ENCODE results near the gene FBXL15. TPM values are rescaled to one million over a fixed set of nuclear protein-coding genes. Genes with fewer than 3 reads are reported as not detected.
A peak's percentile ranks its signal among the peaks of the same experiment; 100 is the strongest.

FBXL15 gene
- total and polyA plus RNA-seq, 2 donors (not counting 1 experiment from before 2014, with no cell fraction given): 2.8 to 7.3 TPM

- Histone ChIP-seq H2AFZ (ENCODE audit: low read length) (no peak overlapping the region), H3K4me2 (ENCODE audit: extremely low read depth, insufficient read depth, low read length) (no peak overlapping the region), H3K9ac (ENCODE audit: insufficient read depth, low read length) (no peak overlapping the region), H3K27ac (ENCODE audit: insufficient read depth, low read length) (no peak overlapping the region), H3K4me1 (ENCODE audit: control insufficient read depth, extremely low read depth, insufficient read depth, low read length) (peaks cover 4% of the 10 kb centered on the region), H3K27me3 (ENCODE audit: control insufficient read depth, insufficient read depth, low read length) (no peaks in the 10 kb centered on the region), H3K4me3 (replicated peaks in 1 of 4; ENCODE audit: control extremely low read depth in 1 of 4, insufficient read depth in 1 of 4, low read depth in 3 of 4, low read length in 4 of 4) (no peak overlapping the region), H3K79me2 (ENCODE audit: control insufficient read depth, insufficient read depth, low read length) (no peaks in the 10 kb centered on the region), H3K9me3 (ENCODE audit: control insufficient read depth, insufficient read depth, low read depth, low read length) (no peaks in the 10 kb centered on the region), H3K36me3 (ENCODE audit: control insufficient read depth, insufficient read depth, low read length) (peaks cover 6% of the 10 kb centered on the region), H4K20me1 (ENCODE audit: control insufficient read depth, extremely low read depth, insufficient read depth, low read length) (no peaks in the 10 kb centered on the region)
- no peak for DNase-seq (ENCODE audit: low read depth in 2 of 2)
- TF ChIP-seq CTCF (conservative IDR thresholded peaks at IDR 0.05 in 1 of 2, IDR thresholded peaks at IDR 0.05 in 1 of 2; ENCODE audit: low read depth in 1 of 2, low read length in 2 of 2): no peak
- no peak for TF ChIP-seq EZH2 (IDR thresholded peaks at IDR 0.05; ENCODE audit: low read length, missing control alignments)
These were observed 19.9 kb upstream of the FBXL15 start for GRCh38 chr10:102400598-102401341.

- Histone ChIP-seq H3K27ac (ENCODE audit: insufficient read depth, low read length) (no peak overlapping the region), H3K9ac (ENCODE audit: insufficient read depth, low read length) (no peak overlapping the region), H4K20me1 (ENCODE audit: control insufficient read depth, extremely low read depth, insufficient read depth, low read length) (no peaks in the 10 kb centered on the region), H3K79me2 (ENCODE audit: control insufficient read depth, insufficient read depth, low read length) (no peaks in the 10 kb centered on the region), H3K4me1 (ENCODE audit: control insufficient read depth, extremely low read depth, insufficient read depth, low read length) (peaks cover 4% of the 10 kb centered on the region), H2AFZ (ENCODE audit: low read length) (no peak overlapping the region), H3K4me3 (replicated peaks in 1 of 4; ENCODE audit: control extremely low read depth in 1 of 4, insufficient read depth in 1 of 4, low read depth in 3 of 4, low read length in 4 of 4) (no peak overlapping the region), H3K4me2 (ENCODE audit: extremely low read depth, insufficient read depth, low read length) (no peak overlapping the region), H3K27me3 (ENCODE audit: control insufficient read depth, insufficient read depth, low read length) (no peaks in the 10 kb centered on the region), H3K9me3 (ENCODE audit: control insufficient read depth, insufficient read depth, low read depth, low read length) (no peaks in the 10 kb centered on the region), H3K36me3 (ENCODE audit: control insufficient read depth, insufficient read depth, low read length) (peaks cover 6% of the 10 kb centered on the region)
- no peak for TF ChIP-seq EZH2 (IDR thresholded peaks at IDR 0.05; ENCODE audit: low read length, missing control alignments)
- TF ChIP-seq CTCF (conservative IDR thresholded peaks at IDR 0.05 in 1 of 2, IDR thresholded peaks at IDR 0.05 in 1 of 2; ENCODE audit: low read depth in 1 of 2, low read length in 2 of 2): no peak
- DNase-seq (ENCODE audit: low read depth in 2 of 2): no peak
These were observed 19.3 kb upstream of the FBXL15 start for GRCh38 chr10:102401342-102401654.

- Histone ChIP-seq H3K4me1 (ENCODE audit: control insufficient read depth, extremely low read depth, insufficient read depth, low read length) (peaks cover 4% of the 10 kb centered on the region), H3K27ac (ENCODE audit: insufficient read depth, low read length) (no peak overlapping the region), H3K4me2 (ENCODE audit: extremely low read depth, insufficient read depth, low read length) (no peak overlapping the region), H4K20me1 (ENCODE audit: control insufficient read depth, extremely low read depth, insufficient read depth, low read length) (no peaks in the 10 kb centered on the region), H3K36me3 (ENCODE audit: control insufficient read depth, insufficient read depth, low read length) (peaks cover 6% of the 10 kb centered on the region), H2AFZ (ENCODE audit: low read length) (no peak overlapping the region), H3K9me3 (ENCODE audit: control insufficient read depth, insufficient read depth, low read depth, low read length) (no peaks in the 10 kb centered on the region), H3K4me3 (replicated peaks in 1 of 4; ENCODE audit: control extremely low read depth in 1 of 4, insufficient read depth in 1 of 4, low read depth in 3 of 4, low read length in 4 of 4) (no peak overlapping the region), H3K9ac (ENCODE audit: insufficient read depth, low read length) (no peak overlapping the region), H3K79me2 (ENCODE audit: control insufficient read depth, insufficient read depth, low read length) (no peaks in the 10 kb centered on the region), H3K27me3 (ENCODE audit: control insufficient read depth, insufficient read depth, low read length) (no peaks in the 10 kb centered on the region)
- DNase-seq (ENCODE audit: low read depth in 2 of 2): peak in 1 of 2 donors; percentile 62
- TF ChIP-seq EZH2 (IDR thresholded peaks at IDR 0.05; ENCODE audit: low read length, missing control alignments) (no peak), CTCF (conservative IDR thresholded peaks at IDR 0.05 in 1 of 2, IDR thresholded peaks at IDR 0.05 in 1 of 2; ENCODE audit: low read depth in 1 of 2, low read length in 2 of 2) (no peak)
These were observed 18.7 kb upstream of the FBXL15 start for GRCh38 chr10:102401735-102402511.
